ENCODE measurements around the gene ACAA2. TPM values are rescaled to one million over a fixed set of nuclear protein-coding genes. Genes with fewer than 3 reads are reported as not detected.
"Not testable (repeated sequence)": the region's sequence is repeated elsewhere in the genome, so short reads cannot be mapped to it uniquely, and the experiment has no call there.

ACAA2 gene
- total and polyA plus RNA-seq, 3 experiments from 2014 or later = 72.2 to 100 (median 72.4) TPM

- H3K4me1 ChIP-seq (ENCODE audit: insufficient read depth, low read length); H3K4me3 Mint-ChIP-seq; DNase-seq; H3K9me3 Mint-ChIP-seq; H3K27me3 Mint-ChIP-seq; POLR2A ChIA-PET; CTCF ChIA-PET; H3K9me3 ChIP-seq (ENCODE audit: low read length); H3K27me3 ChIP-seq (ENCODE audit: insufficient read depth, low read length, poor library complexity, severe bottlenecking); H3K27ac ChIP-seq (ENCODE audit: low read depth, low read length); H3K4me3 ChIP-seq (ENCODE audit: low read length): not testable (repeated sequence)
- H3K4me1 Mint-ChIP-seq = peaks cover 12 to 25% (median 21%) of the 10 kb centered on the region in 3 donors
- peaks cover 0 to 46% (median 13%) of the 10 kb centered on the region in 3 donors for H3K36me3 Mint-ChIP-seq
- H3K27ac Mint-ChIP-seq = peak overlapping the region in 1 of 8 donors; percentile 63
- H3K36me3 ChIP-seq (ENCODE audit: insufficient read depth, low read length) = peaks cover 13% of the 10 kb centered on the region
Observed at GRCh38 chr18:49800491-49800890, 12.8 kb downstream of the ACAA2 start.

DNA sequence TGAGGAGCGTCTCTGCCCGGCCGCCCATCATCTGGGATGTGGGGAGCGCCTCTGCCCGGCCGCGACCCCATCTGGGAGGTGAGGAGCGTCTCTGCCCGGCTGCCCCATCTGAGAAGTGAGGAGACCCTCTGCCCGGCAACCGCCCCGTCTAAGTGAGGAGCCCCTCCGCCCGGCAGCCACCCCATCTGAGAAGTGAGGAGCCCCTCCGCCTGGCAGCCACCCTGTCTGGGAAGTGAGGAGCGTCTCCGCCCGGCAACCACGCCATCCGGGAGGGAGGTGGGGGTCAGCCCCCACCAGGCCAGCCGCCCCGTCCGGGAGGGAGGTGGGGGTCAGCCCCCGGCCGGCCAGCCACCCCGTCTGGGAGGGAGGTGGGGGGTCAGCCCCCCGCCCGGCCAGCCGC lies 13.5 kb downstream of the ACAA2 start:
- H3K27me3 ChIP-seq (ENCODE audit: insufficient read depth, low read length, poor library complexity, severe bottlenecking); H3K4me3 Mint-ChIP-seq; H3K27me3 Mint-ChIP-seq; H3K9me3 ChIP-seq (ENCODE audit: low read length); H3K27ac Mint-ChIP-seq; H3K4me1 ChIP-seq (ENCODE audit: insufficient read depth, low read length); DNase-seq; H3K9me3 Mint-ChIP-seq; H3K27ac ChIP-seq (ENCODE audit: low read depth, low read length); CTCF ChIA-PET; H3K4me3 ChIP-seq (ENCODE audit: low read length); POLR2A ChIA-PET: not testable (repeated sequence)
- H3K36me3 ChIP-seq (ENCODE audit: insufficient read depth, low read length) = peaks cover 15% of the 10 kb centered on the region
- peaks cover 10 to 18% (median 14%) of the 10 kb centered on the region in 3 donors for H3K4me1 Mint-ChIP-seq
- peaks cover 0 to 53% (median 15%) of the 10 kb centered on the region in 3 donors for H3K36me3 Mint-ChIP-seq

DNA sequence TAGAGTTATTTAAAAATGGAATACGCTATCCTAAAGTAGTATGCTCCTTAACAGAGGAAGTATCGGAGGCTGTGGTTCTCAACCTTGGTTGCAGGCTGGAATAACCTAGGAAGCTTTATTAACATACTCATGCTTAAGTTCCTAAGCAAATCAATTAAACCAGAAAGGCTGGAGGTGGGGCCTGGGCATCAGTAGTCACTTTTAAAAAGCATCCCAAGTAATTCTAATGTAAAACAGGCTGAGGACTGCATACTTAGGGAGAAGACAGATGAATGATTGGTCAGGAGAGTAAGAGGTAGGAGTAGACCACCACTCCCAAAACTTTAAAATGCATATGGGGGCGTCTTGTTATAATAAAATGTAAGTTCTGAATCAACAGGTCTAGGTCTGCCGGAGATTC lies 15.3 kb downstream of the ACAA2 start:
- H3K36me3 Mint-ChIP-seq = peaks cover 3 to 64% (median 17%) of the 10 kb centered on the region in 3 donors
- Histone ChIP-seq H3K27me3 (ENCODE audit: insufficient read depth, low read length, poor library complexity, severe bottlenecking) (no peaks in the 10 kb centered on the region), H3K4me3 (ENCODE audit: low read length) (no peak overlapping the region), H3K9me3 (ENCODE audit: low read length) (no peaks in the 10 kb centered on the region), H3K4me1 (ENCODE audit: insufficient read depth, low read length) (no peaks in the 10 kb centered on the region), H3K27ac (ENCODE audit: low read depth, low read length) (no peak overlapping the region), H3K36me3 (ENCODE audit: insufficient read depth, low read length) (peaks cover 27% of the 10 kb centered on the region)
- DNase-seq = no peak
- POLR2A ChIA-PET = interaction anchor here (0.7 kb wide), 1 partner anchor 16 kb away, joined by 3 read pairs; no protein-coding TSS in a partner anchor
- peaks cover 0 to 3% (median 2%) of the 10 kb centered on the region in 3 donors for H3K4me1 Mint-ChIP-seq
- H3K27ac Mint-ChIP-seq = no peak overlapping the region
- H3K27me3 Mint-ChIP-seq = no peaks in the 10 kb centered on the region
- CTCF ChIA-PET = no interaction called here
- no peak overlapping the region for H3K4me3 Mint-ChIP-seq
- no peaks in the 10 kb centered on the region for H3K9me3 Mint-ChIP-seq

DNA sequence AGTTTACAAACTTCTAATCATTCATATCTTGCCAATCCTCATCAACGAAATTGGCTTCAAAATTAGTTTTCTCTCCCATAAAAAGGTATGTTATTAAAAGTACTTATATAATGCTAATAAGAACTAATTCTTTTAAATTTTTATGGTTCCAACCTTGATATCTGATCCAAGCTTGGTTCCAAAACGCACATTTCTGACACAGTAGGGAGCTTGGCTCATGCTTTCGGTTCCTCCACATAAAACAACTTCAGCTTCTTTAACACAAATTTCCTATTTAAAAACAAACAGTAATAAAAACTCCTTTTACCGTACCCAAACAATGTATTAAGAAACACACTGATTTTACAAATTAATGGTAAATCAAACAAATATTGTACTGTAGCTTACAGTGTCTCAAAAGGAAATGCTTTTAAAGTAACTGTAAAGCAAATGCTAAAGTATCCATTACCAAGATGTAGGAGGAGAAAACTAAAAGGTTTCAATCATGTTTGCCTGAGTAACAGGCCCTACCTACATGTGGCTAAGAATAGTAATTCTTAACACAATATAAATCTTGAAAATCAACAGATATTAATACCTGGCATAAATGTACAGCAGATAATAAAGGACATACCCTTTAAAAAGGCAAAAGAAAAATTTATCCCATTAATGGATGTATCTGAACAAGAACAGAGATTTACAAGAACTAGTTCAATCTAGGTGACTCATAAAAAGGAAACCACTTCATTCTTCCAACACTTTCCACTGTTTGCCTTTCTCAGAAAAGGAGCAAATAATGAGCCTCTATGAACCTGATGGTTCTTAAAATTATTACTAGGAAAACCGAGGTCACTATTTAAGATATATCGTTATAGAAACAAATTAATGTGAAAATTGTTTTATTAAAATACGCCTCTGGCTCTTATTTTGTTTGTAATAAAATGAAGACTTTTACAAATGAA lies 17.5 kb downstream of the ACAA2 start:
- Histone ChIP-seq H3K9me3 (ENCODE audit: low read length) (no peaks in the 10 kb centered on the region), H3K36me3 (ENCODE audit: insufficient read depth, low read length) (peaks cover 29% of the 10 kb centered on the region), H3K27ac (ENCODE audit: low read depth, low read length) (no peak overlapping the region), H3K4me3 (ENCODE audit: low read length) (no peak overlapping the region), H3K27me3 (ENCODE audit: insufficient read depth, low read length, poor library complexity, severe bottlenecking) (no peaks in the 10 kb centered on the region), H3K4me1 (ENCODE audit: insufficient read depth, low read length) (no peaks in the 10 kb centered on the region)
- no peaks in the 10 kb centered on the region for H3K27me3 Mint-ChIP-seq
- POLR2A ChIA-PET = no interaction called here
- peaks cover 0 to 3% (median 0%) of the 10 kb centered on the region in 3 donors for H3K4me1 Mint-ChIP-seq
- CTCF ChIA-PET = no interaction called here
- H3K4me3 Mint-ChIP-seq = no peak overlapping the region
- peaks cover 7 to 70% (median 17%) of the 10 kb centered on the region in 3 donors for H3K36me3 Mint-ChIP-seq
- peak overlapping the region in 1 of 8 donors; percentile 60 for H3K27ac Mint-ChIP-seq
- DNase-seq = no peak
- H3K9me3 Mint-ChIP-seq = no peaks in the 10 kb centered on the region

DNA sequence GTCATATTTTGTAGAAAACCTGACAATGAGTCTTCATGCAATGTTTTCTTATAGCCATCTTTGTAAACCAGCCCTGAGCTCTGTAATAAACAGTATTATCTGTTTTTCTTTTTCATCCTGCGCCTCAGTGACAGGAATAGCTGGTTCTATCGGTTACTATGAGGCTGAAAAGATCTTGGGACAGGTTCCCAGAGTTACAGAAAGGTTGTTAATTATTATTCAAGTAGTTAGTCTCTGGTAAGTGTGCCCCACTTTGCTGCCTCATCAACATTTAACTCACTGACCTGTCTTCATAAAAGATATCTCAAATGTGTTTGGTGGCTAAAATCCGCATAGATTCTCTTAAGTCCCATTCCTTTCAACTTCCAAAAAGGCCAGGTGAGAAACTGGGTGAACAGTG lies 18.6 kb downstream of the ACAA2 start:
- POLR2A ChIA-PET = no interaction called here
- Mint-ChIP-seq H3K36me3 (peaks cover 7 to 74% (median 25%) of the 10 kb centered on the region in 3 donors), H3K27ac (no peak overlapping the region), H3K4me3 (no peak overlapping the region), H3K27me3 (no peaks in the 10 kb centered on the region), H3K4me1 (peaks cover 1 to 6% (median 5%) of the 10 kb centered on the region in 3 donors), H3K9me3 (no peaks in the 10 kb centered on the region)
- DNase-seq = no peak
- H3K27me3 ChIP-seq (ENCODE audit: insufficient read depth, low read length, poor library complexity, severe bottlenecking) = no peaks in the 10 kb centered on the region
- no peak overlapping the region for H3K4me3 ChIP-seq (ENCODE audit: low read length)
- H3K36me3 ChIP-seq (ENCODE audit: insufficient read depth, low read length) = peaks cover 34% of the 10 kb centered on the region
- no peaks in the 10 kb centered on the region for H3K9me3 ChIP-seq (ENCODE audit: low read length)
- no peak overlapping the region for H3K27ac ChIP-seq (ENCODE audit: low read depth, low read length)
- H3K4me1 ChIP-seq (ENCODE audit: insufficient read depth, low read length) = no peaks in the 10 kb centered on the region
- CTCF ChIA-PET = interaction anchor here (1.7 kb wide), 1 partner anchor 17 kb away, joined by 3 read pairs; no protein-coding TSS in a partner anchor

GRCh38 chr18:49789560-49790134 lies 23.7 kb downstream of the ACAA2 start:
- H3K9me3 ChIP-seq (ENCODE audit: low read length); POLR2A ChIA-PET; H3K27ac ChIP-seq (ENCODE audit: low read depth, low read length); H3K9me3 Mint-ChIP-seq; H3K27me3 ChIP-seq (ENCODE audit: insufficient read depth, low read length, poor library complexity, severe bottlenecking); H3K4me3 ChIP-seq (ENCODE audit: low read length); H3K27me3 Mint-ChIP-seq; DNase-seq; CTCF ChIA-PET: not testable (repeated sequence)
- H3K36me3 ChIP-seq (ENCODE audit: insufficient read depth, low read length) = peaks cover 17% of the 10 kb centered on the region
- Mint-ChIP-seq H3K4me1 (peaks cover 44 to 51% (median 51%) of the 10 kb centered on the region in 3 donors), H3K27ac (peak overlapping the region in 5 of 8 donors; percentile 18 to 87 (median 59)), H3K36me3 (peaks cover 7 to 50% (median 18%) of the 10 kb centered on the region in 3 donors), H3K4me3 (peak overlapping the region in 1 of 7 donors; percentile 54)
- H3K4me1 ChIP-seq (ENCODE audit: insufficient read depth, low read length) = peaks cover 33% of the 10 kb centered on the region

DNA sequence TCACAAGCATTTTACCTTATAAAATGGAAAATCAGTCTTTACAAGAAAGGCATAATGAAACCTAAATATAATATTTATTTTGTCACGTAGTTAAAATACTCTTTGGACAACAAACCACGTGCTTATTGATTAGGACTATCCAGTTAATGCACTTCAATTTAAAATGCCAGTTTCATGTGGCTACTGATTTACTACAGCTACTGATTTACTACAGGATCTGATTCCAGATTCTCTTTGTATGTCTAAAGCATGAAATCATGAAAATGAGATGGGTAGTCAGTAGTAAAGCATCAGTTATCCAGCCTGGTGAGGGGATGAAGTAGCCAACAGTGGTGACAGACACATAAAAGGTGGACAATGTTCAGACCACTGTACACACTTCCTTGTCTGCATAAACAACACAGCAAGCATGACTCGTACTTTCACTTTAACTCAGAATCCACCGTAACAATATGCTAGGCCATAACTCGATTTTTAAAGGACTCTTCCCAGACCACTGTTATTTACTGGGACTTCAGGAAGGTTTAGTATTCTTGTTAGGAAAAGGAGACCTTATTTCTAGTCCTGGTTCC lies 24.9 kb downstream of the ACAA2 start:
- Histone ChIP-seq H3K27me3 (ENCODE audit: insufficient read depth, low read length, poor library complexity, severe bottlenecking) (no peaks in the 10 kb centered on the region), H3K9me3 (ENCODE audit: low read length) (no peaks in the 10 kb centered on the region), H3K4me1 (ENCODE audit: insufficient read depth, low read length) (peaks cover 44% of the 10 kb centered on the region), H3K4me3 (ENCODE audit: low read length) (peak overlapping the region; percentile 1), H3K36me3 (ENCODE audit: insufficient read depth, low read length) (peaks cover 13% of the 10 kb centered on the region), H3K27ac (ENCODE audit: low read depth, low read length) (no peak overlapping the region)
- peaks cover 54 to 61% (median 60%) of the 10 kb centered on the region in 3 donors for H3K4me1 Mint-ChIP-seq
- H3K27me3 Mint-ChIP-seq = no peaks in the 10 kb centered on the region
- peaks cover 5 to 51% (median 20%) of the 10 kb centered on the region in 3 donors for H3K36me3 Mint-ChIP-seq
- POLR2A ChIA-PET = interaction anchor here (0.6 kb wide), 2 partner anchors 19 to 848 kb away, joined by 3 to 4 read pairs; no protein-coding TSS in a partner anchor
- no peak for DNase-seq
- H3K27ac Mint-ChIP-seq = peak overlapping the region; percentile 58 to 91 (median 84)
- H3K4me3 Mint-ChIP-seq = peak overlapping the region; percentile 65 to 83 (median 77)
- CTCF ChIA-PET = no interaction called here
- no peaks in the 10 kb centered on the region for H3K9me3 Mint-ChIP-seq
